ENCODE results near the gene CSNK2B.

Gene CSNK2B

DNA sequence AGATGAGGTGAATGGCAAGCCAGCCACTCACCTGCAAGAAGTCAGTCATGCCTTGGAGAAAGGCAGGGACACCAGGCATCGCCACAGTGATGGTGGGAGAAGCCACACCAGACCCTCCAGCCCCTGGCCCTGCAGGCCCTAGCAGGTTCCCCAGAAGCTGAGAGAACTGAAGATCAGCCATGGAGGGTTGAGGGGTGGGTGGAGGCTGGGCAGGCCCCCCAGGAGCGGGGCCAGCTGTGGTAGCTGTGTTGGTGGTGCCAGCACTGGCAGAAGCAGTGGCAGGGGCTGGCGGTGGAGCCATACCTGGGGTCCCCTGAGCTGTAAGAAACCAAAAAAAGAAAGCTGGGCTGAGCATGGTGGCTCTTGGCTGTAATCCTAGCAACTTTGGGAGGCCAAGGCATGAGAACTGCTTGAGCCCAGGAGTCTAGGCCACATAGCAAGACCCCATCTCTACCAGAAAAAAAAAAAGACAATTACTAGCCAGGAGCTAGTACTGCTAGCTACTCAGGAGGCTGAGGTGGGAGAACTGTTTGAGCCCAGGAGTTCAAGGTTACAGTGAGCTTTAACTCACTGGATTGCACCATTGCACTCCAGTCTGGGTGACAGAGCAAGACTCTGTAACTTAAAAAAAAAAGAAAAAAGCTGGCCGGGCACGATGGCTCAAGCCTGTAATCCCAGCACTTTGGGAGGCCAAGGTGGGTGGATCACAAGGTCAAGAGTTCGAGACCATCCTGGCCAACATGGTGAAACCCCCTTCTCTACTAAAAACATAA lies 22.9 kb upstream of the CSNK2B start:
- DNase-seq (ENCODE audit: extremely low spot score): no peak
- POLR2A ChIA-PET: interaction anchor here (0.6 to 2.5 kb wide), 5 partner anchors 9 to 916 kb away, joined by 3 to 8 read pairs (median 4); no protein-coding TSS in a partner anchor
- CTCF ChIA-PET: interaction anchor here (1.1 to 1.6 kb wide), 5 partner anchors 9 to 87 kb away, joined by 3 to 6 read pairs (median 4); partner anchors contain the start of gene BAG6
- TF ChIP-seq, protein P1, sequence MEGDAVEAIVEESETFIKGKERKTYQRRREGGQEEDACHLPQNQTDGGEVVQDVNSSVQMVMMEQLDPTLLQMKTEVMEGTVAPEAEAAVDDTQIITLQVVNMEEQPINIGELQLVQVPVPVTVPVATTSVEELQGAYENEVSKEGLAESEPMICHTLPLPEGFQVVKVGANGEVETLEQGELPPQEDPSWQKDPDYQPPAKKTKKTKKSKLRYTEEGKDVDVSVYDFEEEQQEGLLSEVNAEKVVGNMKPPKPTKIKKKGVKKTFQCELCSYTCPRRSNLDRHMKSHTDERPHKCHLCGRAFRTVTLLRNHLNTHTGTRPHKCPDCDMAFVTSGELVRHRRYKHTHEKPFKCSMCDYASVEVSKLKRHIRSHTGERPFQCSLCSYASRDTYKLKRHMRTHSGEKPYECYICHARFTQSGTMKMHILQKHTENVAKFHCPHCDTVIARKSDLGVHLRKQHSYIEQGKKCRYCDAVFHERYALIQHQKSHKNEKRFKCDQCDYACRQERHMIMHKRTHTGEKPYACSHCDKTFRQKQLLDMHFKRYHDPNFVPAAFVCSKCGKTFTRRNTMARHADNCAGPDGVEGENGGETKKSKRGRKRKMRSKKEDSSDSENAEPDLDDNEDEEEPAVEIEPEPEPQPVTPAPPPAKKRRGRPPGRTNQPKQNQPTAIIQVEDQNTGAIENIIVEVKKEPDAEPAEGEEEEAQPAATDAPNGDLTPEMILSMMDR (IDR thresholded peaks at IDR 0.05; ENCODE audit: control extremely low read depth, extremely low read depth, low read depth, missing control alignments): no peak

DNA sequence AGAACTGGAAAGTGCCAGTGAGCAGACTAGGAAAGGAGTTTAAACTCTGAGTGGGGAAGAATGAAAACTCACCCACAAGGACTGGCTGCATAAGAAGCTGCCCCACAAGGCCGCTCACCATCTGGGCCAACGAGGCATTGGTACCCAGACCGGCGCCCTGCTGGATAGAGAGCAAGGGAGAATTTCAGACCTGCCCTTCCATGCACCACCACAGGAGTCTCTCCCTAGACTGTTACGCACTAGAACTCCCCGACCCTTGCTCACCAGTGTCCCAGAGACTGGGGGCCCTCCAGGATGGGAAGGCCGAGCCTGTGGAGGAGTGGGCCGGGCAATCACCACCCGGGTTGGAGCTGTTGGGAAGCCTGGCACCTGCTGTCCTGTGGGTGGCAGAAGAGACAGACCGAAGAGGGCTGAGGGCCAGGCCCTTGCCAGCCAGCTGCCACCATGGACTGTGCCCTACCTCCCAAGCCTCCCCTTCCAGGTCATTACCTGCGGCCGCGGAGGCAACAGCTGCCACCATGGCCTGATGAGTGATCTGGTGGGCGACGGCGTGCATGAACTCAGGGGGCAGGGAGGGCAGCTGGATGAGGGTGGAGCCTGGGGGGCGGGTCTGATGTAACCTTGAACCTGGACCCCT lies 21.9 kb upstream of the CSNK2B start:
- ChIA-PET CTCF (interaction anchor here (1.0 to 1.6 kb wide), 8 partner anchors 9 to 88 kb away, joined by 3 to 6 read pairs (median 4); partner anchors contain the start of gene BAG6), POLR2A (interaction anchor here (0.6 to 2.5 kb wide), 5 partner anchors 8 to 917 kb away, joined by 3 to 8 read pairs (median 4); no protein-coding TSS in a partner anchor)
- no peak for DNase-seq (ENCODE audit: extremely low spot score)
- TF ChIP-seq, protein P1 (IDR thresholded peaks at IDR 0.05; ENCODE audit: control extremely low read depth, extremely low read depth, low read depth, missing control alignments): no peak

DNA sequence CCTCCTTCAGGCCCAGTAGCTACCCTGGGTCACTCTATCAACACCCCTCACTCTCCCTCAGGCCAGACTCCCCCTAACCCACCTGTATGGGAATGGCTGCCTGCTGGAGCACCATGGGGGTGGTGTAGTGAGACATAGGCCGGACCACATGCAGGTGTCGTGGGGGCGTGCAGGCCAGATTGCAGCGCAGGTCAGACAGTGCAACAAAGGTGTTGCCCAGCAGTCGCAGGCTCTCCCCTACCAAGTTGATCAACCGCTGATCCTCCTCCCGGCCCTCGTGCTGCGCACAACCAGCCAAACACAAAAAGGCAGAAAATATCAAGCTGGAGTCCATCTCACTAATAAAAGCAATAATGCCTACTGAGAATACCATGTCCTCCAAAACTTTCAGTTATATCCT lies 20.6 kb upstream of the CSNK2B start:
- POLR2A ChIA-PET: no interaction called here
- no peak for DNase-seq (ENCODE audit: extremely low spot score)
- CTCF ChIA-PET: interaction anchor here (1.3 to 1.6 kb wide), 3 partner anchors 10 to 18 kb away, joined by 3 to 5 read pairs (median 4); no protein-coding TSS in a partner anchor
- TF ChIP-seq, protein P1 (IDR thresholded peaks at IDR 0.05; ENCODE audit: control extremely low read depth, extremely low read depth, low read depth, missing control alignments): no peak

DNA sequence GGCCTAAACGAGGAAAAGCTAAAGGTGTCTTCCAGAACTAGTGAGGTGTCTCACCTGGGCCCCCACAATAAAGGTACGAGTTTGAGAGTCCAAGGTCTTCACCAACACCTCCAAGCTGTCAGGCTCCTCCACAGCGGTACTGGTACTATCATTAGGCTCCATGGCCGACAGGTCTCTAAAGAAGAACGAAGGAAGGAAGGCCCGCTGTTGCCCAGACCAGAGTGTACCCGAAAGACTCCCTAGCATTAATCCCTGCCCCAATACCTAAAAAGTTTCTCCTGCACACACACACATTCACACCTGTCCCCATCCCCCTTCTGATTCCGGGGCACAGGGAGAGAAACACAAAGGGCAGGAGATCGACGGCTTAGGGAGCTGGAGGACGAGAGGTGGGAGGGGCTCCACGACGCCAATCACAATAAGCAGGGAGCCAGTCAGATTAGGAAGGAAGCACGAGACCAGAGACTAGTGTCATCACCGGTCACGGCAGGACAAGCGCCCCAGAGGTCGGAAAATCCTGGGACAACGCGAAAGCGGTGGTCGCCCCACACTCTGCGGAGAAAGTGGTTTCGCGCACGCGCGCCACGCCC lies 14.2 kb upstream of the CSNK2B start:
- DNase-seq (ENCODE audit: extremely low spot score): peak; percentile 67
- POLR2A ChIA-PET: interaction anchor here (0.6 to 2.5 kb wide), 11 partner anchors 8 to 188 kb away, joined by 3 to 15 read pairs (median 5); partner anchors contain the start of genes C6orf47, GPANK1, NCR3 and NFKBIL1
- CTCF ChIA-PET: interaction anchor here (1.0 to 3.3 kb wide), 13 partner anchors 8 to 211 kb away, joined by 3 to 27 read pairs (median 4); partner anchors contain the start of genes ATP6V1G2, GPANK1, NCR3 and NEU1
- TF ChIP-seq, protein P1 (IDR thresholded peaks at IDR 0.05; ENCODE audit: control extremely low read depth, extremely low read depth, low read depth, missing control alignments): no peak

DNA sequence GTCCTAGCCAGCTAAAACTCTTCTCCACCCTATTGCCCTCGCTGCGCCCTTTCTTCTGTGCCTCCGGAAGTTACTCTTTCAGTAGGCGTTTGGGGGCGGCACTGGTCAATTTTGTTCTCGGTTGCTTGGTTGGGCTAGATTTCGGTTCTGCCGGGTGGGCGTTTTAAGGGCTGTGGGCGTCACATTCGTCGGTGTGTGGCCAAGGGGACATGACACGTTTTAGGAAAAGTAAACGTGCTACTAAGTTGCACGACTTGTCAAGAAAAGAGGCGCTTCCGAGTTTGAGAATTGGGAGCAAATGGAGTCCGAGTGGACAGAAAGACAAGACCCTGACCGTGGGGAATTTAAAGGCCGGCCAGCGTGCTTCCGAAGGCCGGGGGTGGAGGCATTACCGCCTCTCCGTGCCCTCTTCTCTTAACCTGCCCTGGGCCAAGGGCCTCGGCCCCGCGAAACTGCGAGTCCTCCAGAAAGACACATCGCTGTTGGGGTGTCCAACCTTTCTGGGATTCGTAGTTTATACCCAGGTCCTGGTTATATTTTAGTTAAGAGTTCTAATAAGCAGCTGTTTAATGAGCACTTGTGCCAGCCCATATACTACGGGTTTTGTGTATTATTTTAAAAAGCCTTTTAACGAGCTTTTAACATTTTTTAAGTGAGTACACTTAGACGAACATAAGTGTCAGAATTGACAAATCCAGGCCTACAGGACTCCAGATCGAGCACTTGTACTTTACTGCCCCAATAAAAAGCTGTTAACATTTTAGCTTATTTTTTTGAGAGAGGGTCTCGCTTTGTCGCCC lies 12.8 kb upstream of the CSNK2B start:
- TF ChIP-seq, protein P1 (IDR thresholded peaks at IDR 0.05; ENCODE audit: control extremely low read depth, extremely low read depth, low read depth, missing control alignments): no peak
- ChIA-PET CTCF (interaction anchor here (0.9 to 3.3 kb wide), 8 partner anchors 10 to 245 kb away, joined by 3 to 27 read pairs (median 4); partner anchors contain the start of genes ATP6V1G2, EHMT2, GPANK1 and NEU1), POLR2A (interaction anchor here (0.7 to 2.5 kb wide), 8 partner anchors 7 to 175 kb away, joined by 3 to 15 read pairs (median 4); partner anchors contain the start of genes C6orf47, GPANK1, HSPA1A and HSPA1B)
- peak; percentile 90 for DNase-seq (ENCODE audit: extremely low spot score)

Measured in GM10248 (cell line).